GM21381 (cell line): ENCODE results near the gene PHF21A.

ENCODE experiments used
- ATAC-seq: cut with Tn5 transposase; IDR thresholded peaks from one replicate; pipeline ENCODE4 v1.9.1; 2021; ENCODE audit warnings: mild to moderate bottlenecking, moderate library complexity; ENCODE audit not compliant: unreplicated experiment

PHF21A gene

GRCh38 chr11:46121301-46121723, at the start of gene PHF21A:
Gene PHF21A, minus strand, starts transcription at chr11:46121454. Its CDS starts 37,235 bp downstream, at chr11:46084219.
- ATAC-seq = peak; percentile 48

- no peak for ATAC-seq
These were observed 49.5 kb upstream of the PHF21A start for GRCh38 chr11:46170797-46171196.

- no peak for ATAC-seq
These were observed 41.4 kb upstream of the PHF21A start for GRCh38 chr11:46162700-46163099.

- ATAC-seq = no peak
These were observed 39.9 kb upstream of the PHF21A start for GRCh38 chr11:46161201-46161600.

- ATAC-seq = no peak
These were observed 38.8 kb upstream of the PHF21A start for GRCh38 chr11:46160100-46160499.

- ATAC-seq = no peak
These were observed 38.4 kb upstream of the PHF21A start for GRCh38 chr11:46159680-46160079.

- ATAC-seq = no peak
These were observed 28.6 kb upstream of the PHF21A start for GRCh38 chr11:46149826-46150225.

GRCh38 chr11:46149342-46149741, 28.1 kb upstream of the PHF21A start:
- ATAC-seq = no peak

GRCh38 chr11:46144741-46145140, 23.5 kb upstream of the PHF21A start:
- no peak for ATAC-seq

GRCh38 chr11:46143049-46143806, 22.0 kb upstream of the PHF21A start:
- ATAC-seq = no peak

- ATAC-seq = no peak
These were observed 21.3 kb upstream of the PHF21A start for GRCh38 chr11:46142561-46142960.

GRCh38 chr11:46141597-46141996, 20.3 kb upstream of the PHF21A start:
- ATAC-seq = no peak

- no peak for ATAC-seq
These were observed 13.3 kb upstream of the PHF21A start for GRCh38 chr11:46134540-46134939.

- ATAC-seq = no peak
These were observed 12.8 kb upstream of the PHF21A start for GRCh38 chr11:46134061-46134460.

- ATAC-seq = no peak
These were observed 11.9 kb upstream of the PHF21A start for GRCh38 chr11:46133119-46133518.

GRCh38 chr11:46130286-46130940, 9.2 kb upstream of the PHF21A start:
- ATAC-seq = no peak

GRCh38 chr11:46129133-46129532, 7.9 kb upstream of the PHF21A start:
- no peak for ATAC-seq

- ATAC-seq = no peak
These were observed 5.9 kb upstream of the PHF21A start for GRCh38 chr11:46127150-46127638.

GRCh38 chr11:46125284-46125683, 4.0 kb upstream of the PHF21A start:
- ATAC-seq = no peak

GRCh38 chr11:46122945-46123715, 1.9 kb upstream of the PHF21A start:
- no peak for ATAC-seq

GRCh38 chr11:46121724-46122477, 647 bp upstream of the PHF21A start:
- ATAC-seq = peak; percentile 42
